MM.1S (cell line): ENCODE data around the gene SEPTIN10.

ENCODE experiments used
- DNase-seq: peaks from one replicate; pipeline ENCODE4 v3.0.0-alpha.2; 2015
- H2AFZ ChIP-seq: fragments of 300-600 bp; sonication (generic); 2 replicates; pipeline ENCODE4 v1.6.0; 2016; ENCODE audit warnings: antibody characterized with exemption, low read length
- H3F3A ChIP-seq: fragments of 300-600 bp; sonication (generic); 2 replicates; pipeline ENCODE4 v1.6.1; 2016; ENCODE audit warnings: mild to moderate bottlenecking, antibody characterized with exemption, low read length, moderate library complexity, mixed read lengths; ENCODE audit not compliant: insufficient read depth
- H3K27ac ChIP-seq: fragments of 300-600 bp; sonication (generic); 2 replicates; pipeline ENCODE4 v1.5.1; 2016; ENCODE audit warnings: mild to moderate bottlenecking, low read length
- H3K27me3 ChIP-seq: fragments of 300-600 bp; sonication (generic); replicated peaks from 2 replicates; pipeline ENCODE4 v1.6.0; 2016; ENCODE audit warnings: low read length; ENCODE audit not compliant: insufficient read depth
- H3K36me3 ChIP-seq: fragments of 300-600 bp; sonication (generic); replicated peaks from 2 replicates; pipeline ENCODE4 v1.6.1; 2016; ENCODE audit warnings: mild to moderate bottlenecking, low read length, mixed read lengths; ENCODE audit not compliant: insufficient read depth
- H3K4me1 ChIP-seq: fragments of 300-600 bp; sonication (generic); 2 replicates; pipeline ENCODE4 v1.6.1; 2016; ENCODE audit warnings: low read length, mixed read lengths
- H3K4me2 ChIP-seq: fragments of 300-600 bp; sonication (generic); 2 replicates; pipeline ENCODE4 v1.6.0; 2016; ENCODE audit warnings: low read depth, low read length
- H3K4me3 ChIP-seq: fragments of 300-600 bp; sonication (generic); 2 replicates; pipeline ENCODE4 v1.5.1; 2016; ENCODE audit warnings: low read length, mixed read lengths
- H3K79me2 ChIP-seq: fragments of 300-600 bp; sonication (generic); 2 replicates; pipeline ENCODE4 v1.6.1; 2016; ENCODE audit warnings: mixed run types, low read length, mixed read lengths
- H3K9ac ChIP-seq: fragments of 300-600 bp; sonication (generic); 2 replicates; pipeline ENCODE4 v1.6.1; 2016; ENCODE audit warnings: low read length, mixed read lengths
- H3K9me2 ChIP-seq: fragments of 300-600 bp; sonication (generic); replicated peaks from 2 replicates; pipeline ENCODE4 v1.6.1; 2016; ENCODE audit warnings: mild to moderate bottlenecking, low read length, mixed read lengths; ENCODE audit not compliant: insufficient read depth
- H3K9me3 ChIP-seq: fragments of 300-600 bp; sonication (generic); replicated peaks from 2 replicates; pipeline ENCODE4 v1.6.1; 2016; ENCODE audit warnings: mild to moderate bottlenecking, low read length, mixed read lengths; ENCODE audit not compliant: insufficient read depth
- H4K20me1 ChIP-seq: fragments of 300-600 bp; sonication (generic); 2 replicates; pipeline ENCODE4 v1.6.1; 2016; ENCODE audit warnings: mild to moderate bottlenecking, low read length, moderate library complexity, mixed read lengths; ENCODE audit not compliant: insufficient read depth
- EZH2 ChIP-seq: fragments of 300-600 bp; sonication (generic); optimal IDR thresholded peaks from 2 replicates; pipeline ENCODE3; 2017; ENCODE audit warnings: low read depth, mild to moderate bottlenecking, antibody characterized with exemption, low read length, mixed read lengths
- EZH2phosphoT487 ChIP-seq: fragments of 300-600 bp; sonication (generic); IDR thresholded peaks from 2 replicates; pipeline ENCODE4 v1.6.1; 2018; ENCODE audit warnings: antibody characterized with exemption, low read length
- TF ChIP-seq, protein P1 (sequence below): fragments of 300-600 bp; sonication (generic); IDR thresholded peaks from 2 replicates; pipeline ENCODE4 v1.5.1; 2016; ENCODE audit warnings: antibody characterized with exemption, low read length, mixed read lengths

Gene SEPTIN10

DNA sequence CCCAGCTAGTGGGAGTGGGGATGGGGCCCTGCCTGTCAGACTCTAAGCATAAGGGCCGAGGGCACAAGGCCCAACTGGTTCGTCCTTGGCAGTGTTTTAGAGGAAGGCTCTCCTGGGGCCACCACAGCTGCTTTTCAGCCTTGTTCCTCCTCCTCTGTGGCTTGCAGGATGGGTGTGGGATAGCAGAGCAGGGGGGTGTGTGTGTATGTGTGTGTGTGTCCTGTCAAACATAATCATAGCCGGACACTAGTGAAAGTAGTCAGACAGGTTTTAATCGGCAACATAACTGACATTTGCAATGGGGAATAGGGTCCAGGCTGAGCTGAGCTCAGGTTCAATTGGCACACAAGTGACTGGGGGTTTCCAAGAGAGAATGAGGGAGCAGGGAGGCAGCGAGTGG lies 114.2 kb downstream of the SEPTIN10 start:
- Histone ChIP-seq H3K9ac (no peak overlapping the region), H3K9me2 (no peaks in the 10 kb centered on the region), H3K4me3 (no peak overlapping the region), H4K20me1 (no peaks in the 10 kb centered on the region), H3K27me3 (no peaks in the 10 kb centered on the region), H3K4me1 (no peaks in the 10 kb centered on the region), H3K79me2 (no peaks in the 10 kb centered on the region), H3F3A (no peaks in the 10 kb centered on the region), H3K4me2 (no peak overlapping the region), H3K27ac (no peak overlapping the region), H3K9me3 (no peaks in the 10 kb centered on the region), H2AFZ (no peak overlapping the region), H3K36me3 (no peaks in the 10 kb centered on the region)
- TF ChIP-seq EZH2 = no peak
- DNase-seq = no peak

DNA sequence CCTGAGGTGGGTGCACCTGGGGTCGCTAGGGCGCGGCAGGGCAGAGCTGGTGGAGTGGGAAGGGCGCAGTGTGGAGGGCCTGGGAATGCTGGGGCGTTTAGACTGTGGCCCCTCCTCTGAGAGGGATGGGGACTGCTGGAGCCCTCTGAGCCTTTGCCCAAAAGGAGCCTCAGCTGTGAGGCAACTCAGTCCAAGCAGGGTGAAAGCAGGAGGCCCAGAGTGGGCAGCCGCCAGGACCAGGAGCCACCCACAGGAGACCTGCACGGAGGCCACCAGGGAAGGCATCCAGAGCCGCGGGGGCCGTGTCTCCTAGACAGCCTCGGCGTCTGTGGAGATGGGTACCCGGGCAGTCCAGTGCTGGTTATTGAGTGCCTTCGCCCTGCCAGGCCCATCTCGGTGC lies 114.9 kb downstream of the SEPTIN10 start:
- H3K79me2 ChIP-seq = no peaks in the 10 kb centered on the region
- no peak overlapping the region for H3K9ac ChIP-seq
- no peak overlapping the region for H2AFZ ChIP-seq
- no peak for DNase-seq
- H3K27ac ChIP-seq = no peak overlapping the region
- H3K4me2 ChIP-seq = no peak overlapping the region
- H4K20me1 ChIP-seq = no peaks in the 10 kb centered on the region
- H3K4me1 ChIP-seq = no peaks in the 10 kb centered on the region
- H3K27me3 ChIP-seq = no peaks in the 10 kb centered on the region
- H3K4me3 ChIP-seq = no peak overlapping the region
- TF ChIP-seq EZH2phosphoT487 (no peak), EZH2 (no peak)
- TF ChIP-seq, protein P1, sequence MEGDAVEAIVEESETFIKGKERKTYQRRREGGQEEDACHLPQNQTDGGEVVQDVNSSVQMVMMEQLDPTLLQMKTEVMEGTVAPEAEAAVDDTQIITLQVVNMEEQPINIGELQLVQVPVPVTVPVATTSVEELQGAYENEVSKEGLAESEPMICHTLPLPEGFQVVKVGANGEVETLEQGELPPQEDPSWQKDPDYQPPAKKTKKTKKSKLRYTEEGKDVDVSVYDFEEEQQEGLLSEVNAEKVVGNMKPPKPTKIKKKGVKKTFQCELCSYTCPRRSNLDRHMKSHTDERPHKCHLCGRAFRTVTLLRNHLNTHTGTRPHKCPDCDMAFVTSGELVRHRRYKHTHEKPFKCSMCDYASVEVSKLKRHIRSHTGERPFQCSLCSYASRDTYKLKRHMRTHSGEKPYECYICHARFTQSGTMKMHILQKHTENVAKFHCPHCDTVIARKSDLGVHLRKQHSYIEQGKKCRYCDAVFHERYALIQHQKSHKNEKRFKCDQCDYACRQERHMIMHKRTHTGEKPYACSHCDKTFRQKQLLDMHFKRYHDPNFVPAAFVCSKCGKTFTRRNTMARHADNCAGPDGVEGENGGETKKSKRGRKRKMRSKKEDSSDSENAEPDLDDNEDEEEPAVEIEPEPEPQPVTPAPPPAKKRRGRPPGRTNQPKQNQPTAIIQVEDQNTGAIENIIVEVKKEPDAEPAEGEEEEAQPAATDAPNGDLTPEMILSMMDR = no peak
- H3K36me3 ChIP-seq = no peaks in the 10 kb centered on the region
- no peaks in the 10 kb centered on the region for H3K9me2 ChIP-seq
- no peaks in the 10 kb centered on the region for H3F3A ChIP-seq
- H3K9me3 ChIP-seq = no peaks in the 10 kb centered on the region

GRCh38 chr2:109497911-109498870 lies 115.6 kb downstream of the SEPTIN10 start:
- no peak overlapping the region for H3K4me3 ChIP-seq
- DNase-seq = no peak
- no peaks in the 10 kb centered on the region for H4K20me1 ChIP-seq
- no peak overlapping the region for H2AFZ ChIP-seq
- no peaks in the 10 kb centered on the region for H3K79me2 ChIP-seq
- no peak overlapping the region for H3K4me2 ChIP-seq
- H3K4me1 ChIP-seq = no peaks in the 10 kb centered on the region
- H3K36me3 ChIP-seq = no peaks in the 10 kb centered on the region
- H3K27ac ChIP-seq = no peak overlapping the region
- H3K9me2 ChIP-seq = no peaks in the 10 kb centered on the region
- no peak overlapping the region for H3K9ac ChIP-seq
- no peak for TF ChIP-seq EZH2phosphoT487
- TF ChIP-seq, protein P1 = no peak
- no peak for TF ChIP-seq EZH2
- no peaks in the 10 kb centered on the region for H3F3A ChIP-seq
- H3K27me3 ChIP-seq = no peaks in the 10 kb centered on the region
- no peaks in the 10 kb centered on the region for H3K9me3 ChIP-seq

GRCh38 chr2:109497463-109497862 lies 116.3 kb downstream of the SEPTIN10 start:
- H3K79me2 ChIP-seq = no peaks in the 10 kb centered on the region
- no peak overlapping the region for H3K9ac ChIP-seq
- no peak overlapping the region for H3K4me2 ChIP-seq
- H3K27me3 ChIP-seq = no peaks in the 10 kb centered on the region
- no peak for DNase-seq
- H2AFZ ChIP-seq = no peak overlapping the region
- no peaks in the 10 kb centered on the region for H4K20me1 ChIP-seq
- no peaks in the 10 kb centered on the region for H3K36me3 ChIP-seq
- no peaks in the 10 kb centered on the region for H3K9me2 ChIP-seq
- no peaks in the 10 kb centered on the region for H3K4me1 ChIP-seq
- TF ChIP-seq EZH2phosphoT487 (no peak), EZH2 (no peak)
- TF ChIP-seq, protein P1 = no peak
- no peak overlapping the region for H3K4me3 ChIP-seq
- H3K9me3 ChIP-seq = no peaks in the 10 kb centered on the region
- no peak overlapping the region for H3K27ac ChIP-seq
- no peaks in the 10 kb centered on the region for H3F3A ChIP-seq
